GM18519 (cell line): Measurements from ENCODE around the gene ENOPH1.
"Not testable (repeated sequence)": the region's sequence is repeated elsewhere in the genome, so short reads cannot be mapped to it uniquely, and the experiment has no call there.

Experiments
- ATAC-seq: cut with Tn5 transposase; IDR thresholded peaks from one replicate; pipeline ENCODE4 v1.9.1; 2021; ENCODE audit warnings: mild to moderate bottlenecking, moderate library complexity; ENCODE audit not compliant: unreplicated experiment, low FRiP score

The ENOPH1 gene

GRCh38 chr4:82467471-82467870 lies 37.1 kb downstream of the ENOPH1 start:
- no peak for ATAC-seq

DNA sequence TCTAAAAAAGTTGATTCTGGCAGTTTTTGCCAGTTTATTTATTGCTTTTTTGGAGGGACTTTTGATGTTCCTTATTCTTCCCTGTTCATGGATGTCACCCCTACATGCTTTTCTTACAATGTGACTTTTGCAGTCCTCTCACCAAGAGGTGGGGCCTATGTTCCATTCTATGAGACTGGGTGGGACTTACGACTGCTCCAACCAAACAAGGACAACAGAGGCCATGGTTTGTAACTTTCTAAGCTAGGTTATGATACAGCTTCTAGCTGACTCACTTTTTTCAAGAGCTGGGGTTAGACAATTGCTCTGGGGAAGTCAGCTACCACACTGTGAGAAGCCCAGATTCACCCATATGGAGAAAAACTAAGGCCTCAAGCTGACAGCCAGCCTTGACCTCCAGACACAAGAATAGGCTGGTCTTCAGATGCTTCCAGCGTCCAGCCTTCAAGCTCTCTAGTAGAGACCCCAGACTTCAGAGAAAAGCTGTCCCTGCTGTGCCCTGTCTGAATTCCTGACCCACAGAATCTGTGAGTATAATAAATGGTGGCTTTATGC lies 39.5 kb downstream of the ENOPH1 start:
- no peak for ATAC-seq

GRCh38 chr4:82473080-82473479 lies 42.7 kb downstream of the ENOPH1 start:
- ATAC-seq: not testable (repeated sequence)

GRCh38 chr4:82473621-82474164 lies 43.3 kb downstream of the ENOPH1 start:
- no peak for ATAC-seq

- ATAC-seq: not testable (repeated sequence)
These were observed 45.5 kb downstream of the ENOPH1 start for GRCh38 chr4:82475931-82476330.

DNA sequence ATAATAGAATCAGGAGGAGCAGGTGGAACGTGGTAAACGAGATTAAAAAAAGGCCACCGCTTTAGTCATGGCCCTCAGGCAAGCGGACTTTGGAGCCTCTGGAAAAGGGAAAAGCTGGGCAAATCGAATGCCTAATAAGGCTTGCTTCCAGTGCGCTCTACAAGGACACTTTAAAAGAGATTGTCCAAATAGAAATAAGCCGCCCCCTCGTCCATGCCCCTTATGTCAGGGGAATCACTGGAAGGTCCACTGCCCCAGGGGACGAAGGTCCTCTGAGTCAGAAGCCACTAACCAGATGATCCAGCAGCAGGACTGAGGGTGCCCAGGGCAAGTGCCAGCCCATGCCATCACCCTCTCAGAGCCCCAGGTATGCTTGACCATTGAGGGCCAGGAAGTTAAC lies 47.1 kb downstream of the ENOPH1 start:
- ATAC-seq: not testable (repeated sequence)

GRCh38 chr4:82479562-82479961 lies 49.2 kb downstream of the ENOPH1 start:
- no peak for ATAC-seq

- no peak for ATAC-seq
These were observed 50.5 kb downstream of the ENOPH1 start for GRCh38 chr4:82480771-82481505.

GRCh38 chr4:82481506-82481840 lies 51.1 kb downstream of the ENOPH1 start:
- ATAC-seq: no peak

- ATAC-seq: no peak
These were observed 52.0 kb downstream of the ENOPH1 start for GRCh38 chr4:82482387-82482786.

DNA sequence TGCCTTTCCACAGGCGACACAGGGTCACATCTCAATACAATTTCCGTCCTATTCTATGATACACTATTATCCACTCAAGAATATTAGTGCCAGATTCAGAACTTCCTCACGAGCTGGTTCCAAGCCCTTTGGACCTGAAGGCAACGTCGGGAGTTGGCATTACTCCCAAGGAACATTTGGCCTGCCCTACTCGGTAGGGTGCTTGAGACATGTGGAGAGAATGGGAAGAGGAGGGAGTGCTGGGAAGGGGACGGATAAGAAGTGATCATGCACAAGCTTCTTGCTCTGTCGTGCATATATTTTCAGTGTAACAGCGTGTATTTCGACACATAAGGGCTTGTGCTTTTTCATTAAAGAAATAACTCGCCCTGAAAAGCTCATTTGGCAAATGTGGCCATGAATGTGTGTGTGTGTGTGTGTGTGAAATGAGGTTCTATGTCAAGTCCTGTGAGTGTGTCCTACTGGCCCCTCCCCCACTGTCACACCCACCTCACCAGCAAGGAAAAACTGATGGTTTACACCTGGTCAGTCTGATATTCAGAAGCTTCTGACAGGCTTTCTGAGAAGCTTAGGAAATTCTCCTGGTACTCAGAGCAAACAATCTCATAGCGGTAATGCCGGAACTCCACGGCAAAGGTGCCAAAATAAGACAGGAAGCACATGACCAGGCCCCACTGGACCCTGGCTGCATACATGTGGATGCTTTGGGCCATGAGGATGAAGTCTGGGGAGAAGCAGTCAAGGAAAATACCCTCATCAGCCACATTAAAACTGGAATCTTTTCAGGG lies 54.8 kb downstream of the ENOPH1 start:
- ATAC-seq: no peak

- no peak for ATAC-seq
These were observed 58.7 kb downstream of the ENOPH1 start for GRCh38 chr4:82489076-82489475.

DNA sequence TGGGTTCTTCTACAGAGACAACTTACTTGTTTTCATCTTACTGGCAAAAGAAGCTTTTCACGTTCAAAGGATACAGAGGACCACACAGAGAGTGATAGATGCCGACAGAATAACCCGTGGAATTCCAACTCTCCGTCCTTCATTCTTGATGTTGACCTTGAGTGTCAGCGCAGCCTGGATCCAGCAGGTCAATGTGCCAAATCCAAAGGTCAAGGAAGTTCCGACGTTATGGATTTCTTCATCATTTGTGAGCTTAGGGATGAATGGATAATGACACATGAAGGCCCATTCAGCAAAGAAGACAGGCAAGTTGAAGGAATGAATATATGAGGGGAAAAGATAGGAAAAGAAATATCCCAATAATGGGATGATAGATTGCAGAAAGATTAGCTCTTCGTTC lies 59.6 kb downstream of the ENOPH1 start:
- no peak for ATAC-seq

DNA sequence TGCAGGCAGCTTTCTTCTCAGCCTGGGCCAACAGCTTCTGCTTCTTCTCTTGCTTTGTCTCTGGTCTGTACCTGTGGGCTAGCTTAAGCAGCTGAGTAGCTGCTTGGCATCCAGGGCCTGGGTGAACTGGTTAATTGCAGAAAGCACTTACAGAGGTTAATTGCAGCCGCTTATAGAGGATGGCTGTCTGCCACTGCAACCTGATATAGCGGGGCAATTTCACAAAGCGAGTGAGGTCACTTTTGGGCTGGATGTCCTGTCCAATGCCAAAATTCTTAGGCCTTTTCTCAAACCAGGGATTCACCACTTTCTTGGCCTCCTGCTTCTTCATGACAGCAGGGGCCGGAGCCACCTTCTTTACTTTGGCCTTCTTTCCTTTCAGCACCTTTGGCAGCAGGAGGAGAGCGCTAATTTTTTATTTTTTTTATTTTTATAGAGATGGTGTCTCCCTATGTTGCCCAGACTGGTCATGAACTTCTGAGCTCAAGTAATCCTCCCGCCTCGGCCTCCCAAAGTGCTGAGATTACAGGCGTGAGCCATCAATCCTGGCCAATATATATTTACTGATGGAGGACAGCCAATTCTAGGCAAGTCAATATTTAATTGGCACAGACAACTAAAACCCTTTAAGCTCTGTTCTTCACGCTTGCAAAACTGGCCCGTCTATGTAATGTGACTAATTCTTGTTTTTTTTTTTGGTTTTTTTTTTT lies 61.0 kb downstream of the ENOPH1 start:
- no peak for ATAC-seq

DNA sequence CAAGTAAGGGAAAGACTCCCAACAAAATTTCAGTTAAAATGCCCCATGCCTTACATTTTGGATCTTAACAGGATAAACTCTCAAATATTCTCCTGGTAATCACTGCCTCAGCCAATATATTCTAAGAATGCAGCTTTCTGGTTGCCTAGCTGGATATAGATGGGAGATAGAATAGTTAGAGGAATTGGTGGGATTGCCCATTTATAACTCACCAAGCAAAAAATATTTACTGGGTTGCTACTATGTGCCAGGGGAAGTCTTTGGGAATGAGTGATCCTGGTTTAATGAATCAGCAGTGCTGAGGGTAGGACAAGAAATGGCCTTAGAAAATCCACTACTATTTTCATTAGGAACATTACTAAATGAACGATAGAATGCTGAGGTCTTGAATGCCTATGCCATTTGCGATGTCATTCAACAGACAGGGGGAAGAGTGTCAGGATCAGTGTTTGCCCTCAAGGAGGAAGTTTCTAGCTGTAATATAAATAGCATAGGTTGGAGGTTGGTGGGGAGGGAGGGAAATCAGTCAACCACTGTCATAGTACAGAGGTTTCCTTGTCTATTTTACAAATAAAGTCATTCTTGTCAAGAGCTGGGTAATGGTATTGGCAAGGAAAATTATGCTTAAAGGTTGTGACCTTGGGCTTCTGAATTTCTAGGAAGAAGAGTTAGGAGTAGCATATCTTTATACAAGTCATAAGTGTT lies 63.5 kb downstream of the ENOPH1 start:
- no peak for ATAC-seq

- no peak for ATAC-seq
These were observed 65.3 kb downstream of the ENOPH1 start for GRCh38 chr4:82495666-82496065.

DNA sequence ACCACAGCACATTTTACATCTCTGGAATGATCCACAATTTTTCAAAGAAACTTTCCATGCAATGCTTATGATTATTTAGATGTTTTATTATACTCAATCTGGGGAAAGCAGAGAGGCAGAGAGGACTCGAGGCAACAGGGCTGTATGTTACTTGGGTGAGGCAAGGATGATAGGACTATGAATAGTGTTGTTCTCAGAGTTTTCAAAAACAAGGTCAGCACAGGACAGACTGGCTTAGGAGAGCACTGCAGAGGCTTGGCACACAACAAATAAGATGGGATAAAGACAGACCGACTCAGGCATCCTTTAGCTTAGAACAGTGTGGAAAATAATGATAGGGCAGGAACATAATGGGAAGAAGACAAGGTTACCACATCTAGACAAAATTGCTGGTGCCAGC lies 66.0 kb downstream of the ENOPH1 start:
- no peak for ATAC-seq

GRCh38 chr4:82499738-82500434 lies 69.5 kb downstream of the ENOPH1 start:
- no peak for ATAC-seq

- ATAC-seq: no peak
These were observed 70.2 kb downstream of the ENOPH1 start for GRCh38 chr4:82500435-82501153.
